ENCODE measurements around the gene CAD.

DNA sequence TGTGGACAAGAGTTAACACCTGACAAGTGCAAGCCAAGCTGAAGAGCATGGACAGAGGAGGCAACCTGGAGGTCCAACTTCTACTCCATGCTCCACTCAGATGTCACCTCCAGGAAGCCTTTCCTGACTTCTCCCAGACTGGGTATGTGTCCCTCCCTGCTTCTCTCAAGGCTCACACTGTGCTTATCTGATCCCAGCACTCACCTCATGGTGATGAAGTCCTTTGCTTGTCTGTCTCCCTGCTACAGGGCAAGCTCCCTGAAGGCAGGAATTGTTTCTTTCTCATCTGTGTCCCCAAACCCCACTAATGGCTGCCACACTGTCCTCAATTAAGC is 48.3 kb downstream of the CAD start:
- TF ChIP-seq, protein P1, sequence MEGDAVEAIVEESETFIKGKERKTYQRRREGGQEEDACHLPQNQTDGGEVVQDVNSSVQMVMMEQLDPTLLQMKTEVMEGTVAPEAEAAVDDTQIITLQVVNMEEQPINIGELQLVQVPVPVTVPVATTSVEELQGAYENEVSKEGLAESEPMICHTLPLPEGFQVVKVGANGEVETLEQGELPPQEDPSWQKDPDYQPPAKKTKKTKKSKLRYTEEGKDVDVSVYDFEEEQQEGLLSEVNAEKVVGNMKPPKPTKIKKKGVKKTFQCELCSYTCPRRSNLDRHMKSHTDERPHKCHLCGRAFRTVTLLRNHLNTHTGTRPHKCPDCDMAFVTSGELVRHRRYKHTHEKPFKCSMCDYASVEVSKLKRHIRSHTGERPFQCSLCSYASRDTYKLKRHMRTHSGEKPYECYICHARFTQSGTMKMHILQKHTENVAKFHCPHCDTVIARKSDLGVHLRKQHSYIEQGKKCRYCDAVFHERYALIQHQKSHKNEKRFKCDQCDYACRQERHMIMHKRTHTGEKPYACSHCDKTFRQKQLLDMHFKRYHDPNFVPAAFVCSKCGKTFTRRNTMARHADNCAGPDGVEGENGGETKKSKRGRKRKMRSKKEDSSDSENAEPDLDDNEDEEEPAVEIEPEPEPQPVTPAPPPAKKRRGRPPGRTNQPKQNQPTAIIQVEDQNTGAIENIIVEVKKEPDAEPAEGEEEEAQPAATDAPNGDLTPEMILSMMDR (IDR thresholded peaks at IDR 0.05) = no peak
- TF ChIP-seq POLR2A (IDR thresholded peaks at IDR 0.05) = no peak

Data from Peyer's patch (tissue), 4 donors.